Keratinocyte (primary cell): ENCODE results near the gene SEC61A2.

ENCODE experiments used
- CTCF ChIP-seq, 3 experiments: IDR thresholded peaks in 1 of 3; conservative IDR thresholded peaks in 1 of 3; optimal IDR thresholded peaks in 1 of 3; 2 replicates in 2 of 3; 3 replicates in 1 of 3; pipeline versions ENCODE3 to v1.5.1; 2011; ENCODE audit warnings: low read length in 3 of 3, mild to moderate bottlenecking in 3 of 3, moderate library complexity in 2 of 3, control low read depth in 1 of 3, inconsistent platforms in 1 of 3; ENCODE audit not compliant: insufficient read depth in 2 of 3; ENCODE audit errors: extremely low read depth in 1 of 3
- EZH2 ChIP-seq: IDR thresholded peaks from one replicate; pipeline ENCODE4 v1.6.1; 2012; ENCODE audit warnings: inconsistent platforms, mild to moderate bottlenecking, low read length, moderate library complexity

GRCh38 chr10:12186323-12186722 lies 56.8 kb downstream of the SEC61A2 start:
- TF ChIP-seq CTCF (optimal IDR thresholded peaks at IDR 0.05 in 1 of 3, IDR thresholded peaks at IDR 0.05 in 1 of 3, conservative IDR thresholded peaks at IDR 0.05 in 1 of 3; ENCODE audit: extremely low read depth in 1 of 3, insufficient read depth in 2 of 3, low read length in 3 of 3) (no peak), EZH2 (no peak)
